Suprapubic skin (tissue), 4 donors: Measurements from ENCODE around the gene ARHGEF11.

Experiments used
- POLR2A ChIP-seq, 2 donors: fragments of 450-650 bp; IDR thresholded peaks; one replicate each; pipeline ENCODE4 v1.6.1; 2017; ENCODE audit warnings: antibody characterized with exemption in 2 of 2, mild to moderate bottlenecking in 2 of 2, moderate library complexity in 2 of 2
- POLR2AphosphoS5 ChIP-seq, 3 donors: sonication (generic); formaldehyde crosslinking; IDR thresholded peaks; one replicate each; pipeline ENCODE4 v1.6.1; 2017; ENCODE audit warnings: antibody characterized with exemption in 3 of 3
- TF ChIP-seq, protein P1 (sequence below), 2 donors: fragments of 200-600 bp in 1 of 2; fragments of 450-650 bp in 1 of 2; sonication (generic) in 1 of 2; IDR thresholded peaks; one replicate each; pipeline ENCODE4 v1.5.1; 2016 to 2019; ENCODE audit warnings: antibody characterized with exemption in 2 of 2, mild to moderate bottlenecking in 1 of 2, moderate library complexity in 1 of 2

DNA sequence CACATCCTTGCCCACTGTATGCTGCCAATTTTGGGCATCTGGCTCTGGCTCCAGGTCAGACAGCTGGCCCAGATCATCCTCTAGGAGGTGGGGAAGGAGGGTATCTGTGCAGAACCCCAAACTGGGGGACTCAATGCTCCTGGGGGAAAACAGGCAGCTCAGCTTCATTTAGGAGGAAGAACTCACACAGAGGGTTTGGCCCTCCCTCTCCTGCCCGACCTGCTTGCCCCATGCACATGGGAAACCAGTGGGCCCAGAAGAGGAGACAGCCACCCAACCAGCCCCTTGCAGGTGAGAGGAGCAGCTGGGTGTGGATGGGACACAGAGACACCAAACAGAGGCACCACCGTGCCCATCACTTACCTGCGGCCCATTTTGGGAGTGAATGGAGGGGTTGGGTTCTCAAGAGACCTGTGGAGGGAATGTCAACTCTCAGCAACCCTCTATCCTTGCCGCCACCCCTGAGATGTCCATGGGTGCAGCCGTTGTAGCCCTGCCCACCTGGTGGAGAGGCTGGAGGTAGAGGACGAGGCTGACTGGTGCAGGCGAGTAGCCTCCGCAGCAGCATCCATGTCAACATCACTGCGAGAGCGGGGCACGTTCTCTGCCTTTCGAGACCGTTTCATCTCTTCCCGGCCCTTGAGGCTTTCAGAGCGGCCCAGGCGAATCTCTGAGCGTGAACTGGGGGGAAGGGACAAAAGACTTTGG lies 97.6 kb downstream of the ARHGEF11 start:
- TF ChIP-seq POLR2A (IDR thresholded peaks at IDR 0.05) (no peak), POLR2AphosphoS5 (IDR thresholded peaks at IDR 0.05) (no peak)
- TF ChIP-seq, protein P1, sequence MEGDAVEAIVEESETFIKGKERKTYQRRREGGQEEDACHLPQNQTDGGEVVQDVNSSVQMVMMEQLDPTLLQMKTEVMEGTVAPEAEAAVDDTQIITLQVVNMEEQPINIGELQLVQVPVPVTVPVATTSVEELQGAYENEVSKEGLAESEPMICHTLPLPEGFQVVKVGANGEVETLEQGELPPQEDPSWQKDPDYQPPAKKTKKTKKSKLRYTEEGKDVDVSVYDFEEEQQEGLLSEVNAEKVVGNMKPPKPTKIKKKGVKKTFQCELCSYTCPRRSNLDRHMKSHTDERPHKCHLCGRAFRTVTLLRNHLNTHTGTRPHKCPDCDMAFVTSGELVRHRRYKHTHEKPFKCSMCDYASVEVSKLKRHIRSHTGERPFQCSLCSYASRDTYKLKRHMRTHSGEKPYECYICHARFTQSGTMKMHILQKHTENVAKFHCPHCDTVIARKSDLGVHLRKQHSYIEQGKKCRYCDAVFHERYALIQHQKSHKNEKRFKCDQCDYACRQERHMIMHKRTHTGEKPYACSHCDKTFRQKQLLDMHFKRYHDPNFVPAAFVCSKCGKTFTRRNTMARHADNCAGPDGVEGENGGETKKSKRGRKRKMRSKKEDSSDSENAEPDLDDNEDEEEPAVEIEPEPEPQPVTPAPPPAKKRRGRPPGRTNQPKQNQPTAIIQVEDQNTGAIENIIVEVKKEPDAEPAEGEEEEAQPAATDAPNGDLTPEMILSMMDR (IDR thresholded peaks at IDR 0.05): no peak
